ENCODE data around the gene RCOR2.

The RCOR2 gene

GRCh38 chr11:63951779-63952536, 35.0 kb upstream of the RCOR2 start:
- TF ChIP-seq CTCF (IDR thresholded peaks at IDR 0.05; ENCODE audit: low read depth, low read length) = no peak
- peak in 1 of 2 donors; percentile 49 for DNase-seq (ENCODE audit: low read depth in 2 of 2)
- no peak overlapping the region for H3K4me3 ChIP-seq (replicated peaks in 1 of 2; ENCODE audit: low read depth in 2 of 2, low read length in 2 of 2)

GRCh38 chr11:63945477-63946163, 28.7 kb upstream of the RCOR2 start:
- TF ChIP-seq CTCF (IDR thresholded peaks at IDR 0.05; ENCODE audit: low read depth, low read length) = peak; percentile 72
- H3K4me3 ChIP-seq (replicated peaks in 1 of 2; ENCODE audit: low read depth in 2 of 2, low read length in 2 of 2) = no peak overlapping the region
- DNase-seq (ENCODE audit: low read depth in 2 of 2) = peak; percentile 84 to 85

- H3K4me3 ChIP-seq (replicated peaks in 1 of 2; ENCODE audit: low read depth in 2 of 2, low read length in 2 of 2) = no peak overlapping the region
- DNase-seq (ENCODE audit: low read depth in 2 of 2) = peak in 1 of 2 donors; percentile 17
Measured at GRCh38 chr11:63944987-63945386, 28.0 kb upstream of the RCOR2 start.

GRCh38 chr11:63942803-63943202, 25.8 kb upstream of the RCOR2 start:
- no peak for DNase-seq (ENCODE audit: low read depth in 2 of 2)
- TF ChIP-seq CTCF (IDR thresholded peaks at IDR 0.05; ENCODE audit: low read depth, low read length) = no peak

More at GRCh38 chr11:63944987-63945386, 28.0 kb upstream of the RCOR2 start:
- no peak for TF ChIP-seq CTCF (IDR thresholded peaks at IDR 0.05; ENCODE audit: low read depth, low read length)

GRCh38 chr11:63941901-63942300, 24.9 kb upstream of the RCOR2 start:
- no peak for DNase-seq (ENCODE audit: low read depth in 2 of 2)
- TF ChIP-seq CTCF (IDR thresholded peaks at IDR 0.05; ENCODE audit: low read depth, low read length) = no peak
- H3K4me3 ChIP-seq (replicated peaks in 1 of 2; ENCODE audit: low read depth in 2 of 2, low read length in 2 of 2) = no peak overlapping the region

More at GRCh38 chr11:63942803-63943202, 25.8 kb upstream of the RCOR2 start:
- H3K4me3 ChIP-seq (replicated peaks in 1 of 2; ENCODE audit: low read depth in 2 of 2, low read length in 2 of 2) = no peak overlapping the region

- no peak for TF ChIP-seq CTCF (IDR thresholded peaks at IDR 0.05; ENCODE audit: low read depth, low read length)
- no peak overlapping the region for H3K4me3 ChIP-seq (replicated peaks in 1 of 2; ENCODE audit: low read depth in 2 of 2, low read length in 2 of 2)
- no peak for DNase-seq (ENCODE audit: low read depth in 2 of 2)
Measured at GRCh38 chr11:63940786-63941185, 23.8 kb upstream of the RCOR2 start.
